ENCODE measurements around the gene HOXA3.

The HOXA3 gene

DNA sequence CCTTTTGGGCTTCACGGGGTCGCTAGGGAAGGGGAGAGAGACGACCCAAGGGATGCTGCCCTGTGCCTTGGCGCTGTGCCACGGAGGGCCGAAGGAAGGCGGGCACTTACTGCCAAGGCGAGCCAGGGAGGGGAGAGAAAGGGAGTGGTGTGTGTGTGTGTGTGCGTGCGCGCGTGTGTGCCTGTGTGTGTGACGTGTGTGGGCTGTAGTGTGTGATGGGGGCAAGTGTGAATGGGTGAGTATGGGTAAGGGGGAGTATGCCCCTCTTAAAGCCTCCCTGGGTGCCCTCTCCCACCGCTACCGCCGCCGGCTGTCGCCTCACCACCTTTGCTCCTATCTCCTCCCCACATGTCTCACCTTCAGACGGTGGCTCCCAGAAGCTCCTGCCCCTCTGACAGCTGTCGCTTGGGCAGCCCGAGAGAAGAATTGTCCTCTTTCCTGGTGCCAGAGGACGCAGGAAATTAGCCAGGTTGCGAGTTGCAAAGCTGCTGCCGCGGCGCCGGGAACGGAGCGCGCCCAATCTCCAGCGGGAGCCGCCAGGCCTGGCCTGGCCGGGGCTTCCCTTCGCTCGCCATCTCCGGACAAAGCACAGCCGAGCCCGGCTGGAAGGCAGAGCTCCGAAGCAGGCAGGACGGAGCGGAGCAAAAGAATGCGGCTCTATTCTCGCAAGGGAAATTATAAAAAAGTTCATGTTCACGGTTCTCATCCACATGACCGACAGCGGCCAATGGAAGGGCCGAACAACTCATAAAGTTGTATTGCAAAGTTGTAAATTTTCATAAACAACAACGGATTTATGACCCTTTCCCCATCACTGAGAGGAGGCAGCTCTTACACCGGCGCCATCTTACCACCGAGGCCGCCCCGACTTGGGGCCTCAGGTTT lies at the start of gene HOXA3:
Gene HOXA3 (minus strand): TSS at position 653 of the 885 bp plus-strand sequence. CDS start 41,943 bp downstream, outside the sequence.
- H3K9me3 ChIP-seq (ENCODE audit: insufficient read depth, low read depth, low read length): peaks cover 13% of the 10 kb centered on the region; the same call in 1 of the 2 replicates
- no peak within 1 kb of the TSS for H3K27ac ChIP-seq (ENCODE audit: low read length)
- no peaks in the 10 kb centered on the region for H3K4me1 ChIP-seq (ENCODE audit: insufficient read depth, low read length)
- H3K9ac ChIP-seq (ENCODE audit: low read depth, low read length): no peak within 1 kb of the TSS
- H3K27me3 ChIP-seq (ENCODE audit: insufficient read depth, low read length): peaks cover 100% of the 10 kb centered on the region
- no peaks in the 10 kb centered on the region for H3K36me3 ChIP-seq (ENCODE audit: insufficient read depth, low read depth, low read length)
- H3K4me3 ChIP-seq (ENCODE audit: low read length): no peak within 1 kb of the TSS

DNA sequence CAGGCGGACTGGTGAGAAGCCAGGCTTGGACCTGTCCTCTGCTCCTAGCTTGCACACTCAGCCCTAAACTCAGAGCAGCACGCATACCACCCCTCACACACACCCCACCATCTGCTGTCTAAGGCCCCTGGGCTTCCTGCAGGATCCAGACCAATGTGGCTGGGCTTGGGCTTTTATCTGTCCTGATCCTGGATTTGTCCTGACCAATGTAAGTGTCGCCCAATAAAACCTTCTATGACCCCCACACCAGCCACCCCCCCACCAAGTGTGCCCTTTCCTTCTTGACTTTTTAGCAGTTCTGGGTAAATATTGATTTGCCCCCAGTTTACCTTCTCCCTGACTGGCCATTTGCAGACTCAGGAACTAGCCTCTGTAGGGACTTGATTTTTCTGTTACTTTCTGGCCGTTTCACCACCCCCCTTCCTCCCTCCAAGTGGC lies 49.2 kb upstream of the HOXA3 start:
- H3K36me3 ChIP-seq (ENCODE audit: insufficient read depth, low read depth, low read length): no peaks in the 10 kb centered on the region
- no peaks in the 10 kb centered on the region for H3K4me1 ChIP-seq (ENCODE audit: insufficient read depth, low read length)
- no peak overlapping the region for H3K4me3 ChIP-seq (ENCODE audit: low read length)
- peaks cover 99% of the 10 kb centered on the region for H3K27me3 ChIP-seq (ENCODE audit: insufficient read depth, low read length)
- H3K9ac ChIP-seq (ENCODE audit: low read depth, low read length): no peak overlapping the region
- H3K9me3 ChIP-seq (ENCODE audit: insufficient read depth, low read depth, low read length): peaks cover 15% of the 10 kb centered on the region; the same call in 1 of the 2 replicates
- H3K27ac ChIP-seq (ENCODE audit: low read length): no peak overlapping the region

GRCh38 chr7:27200761-27201579 lies 48.6 kb upstream of the HOXA3 start:
- Histone ChIP-seq H3K4me1 (ENCODE audit: insufficient read depth, low read length) (no peaks in the 10 kb centered on the region), H3K9ac (ENCODE audit: low read depth, low read length) (no peak overlapping the region), H3K9me3 (ENCODE audit: insufficient read depth, low read depth, low read length) (peaks cover 15% of the 10 kb centered on the region; the same call in 1 of the 2 replicates), H3K4me3 (ENCODE audit: low read length) (no peak overlapping the region), H3K36me3 (ENCODE audit: insufficient read depth, low read depth, low read length) (no peaks in the 10 kb centered on the region), H3K27ac (ENCODE audit: low read length) (no peak overlapping the region), H3K27me3 (ENCODE audit: insufficient read depth, low read length) (peaks cover 99% of the 10 kb centered on the region)

- Histone ChIP-seq H3K9me3 (ENCODE audit: insufficient read depth, low read depth, low read length) (peaks cover 9% of the 10 kb centered on the region; the same call in 1 of the 2 replicates), H3K27ac (ENCODE audit: low read length) (no peak within 1 kb of the TSS), H3K36me3 (ENCODE audit: insufficient read depth, low read depth, low read length) (no peaks in the 10 kb centered on the region), H3K9ac (ENCODE audit: low read depth, low read length) (no peak within 1 kb of the TSS), H3K4me1 (ENCODE audit: insufficient read depth, low read length) (no peaks in the 10 kb centered on the region), H3K27me3 (ENCODE audit: insufficient read depth, low read length) (peaks cover 99% of the 10 kb centered on the region), H3K4me3 (ENCODE audit: low read length) (peak within 1 kb of the TSS; percentile 29; the same call in 1 of the 2 replicates)
Observed at GRCh38 chr7:27199849-27200760, 47.7 kb upstream of the HOXA3 start, which contains the start of gene HOXA13. Gene HOXA13 (minus strand): TSS chr7:27200091. CDS start chr7:27200077, 14 bp downstream.

GRCh38 chr7:27198871-27199801 lies 46.8 kb upstream of the HOXA3 start:
- peaks cover 9% of the 10 kb centered on the region; the same call in 1 of the 2 replicates for H3K9me3 ChIP-seq (ENCODE audit: insufficient read depth, low read depth, low read length)
- H3K27me3 ChIP-seq (ENCODE audit: insufficient read depth, low read length): peaks cover 99% of the 10 kb centered on the region
- H3K36me3 ChIP-seq (ENCODE audit: insufficient read depth, low read depth, low read length): no peaks in the 10 kb centered on the region
- no peak overlapping the region for H3K27ac ChIP-seq (ENCODE audit: low read length)
- no peaks in the 10 kb centered on the region for H3K4me1 ChIP-seq (ENCODE audit: insufficient read depth, low read length)
- H3K9ac ChIP-seq (ENCODE audit: low read depth, low read length): no peak overlapping the region
- no peak overlapping the region for H3K4me3 ChIP-seq (ENCODE audit: low read length)

DNA sequence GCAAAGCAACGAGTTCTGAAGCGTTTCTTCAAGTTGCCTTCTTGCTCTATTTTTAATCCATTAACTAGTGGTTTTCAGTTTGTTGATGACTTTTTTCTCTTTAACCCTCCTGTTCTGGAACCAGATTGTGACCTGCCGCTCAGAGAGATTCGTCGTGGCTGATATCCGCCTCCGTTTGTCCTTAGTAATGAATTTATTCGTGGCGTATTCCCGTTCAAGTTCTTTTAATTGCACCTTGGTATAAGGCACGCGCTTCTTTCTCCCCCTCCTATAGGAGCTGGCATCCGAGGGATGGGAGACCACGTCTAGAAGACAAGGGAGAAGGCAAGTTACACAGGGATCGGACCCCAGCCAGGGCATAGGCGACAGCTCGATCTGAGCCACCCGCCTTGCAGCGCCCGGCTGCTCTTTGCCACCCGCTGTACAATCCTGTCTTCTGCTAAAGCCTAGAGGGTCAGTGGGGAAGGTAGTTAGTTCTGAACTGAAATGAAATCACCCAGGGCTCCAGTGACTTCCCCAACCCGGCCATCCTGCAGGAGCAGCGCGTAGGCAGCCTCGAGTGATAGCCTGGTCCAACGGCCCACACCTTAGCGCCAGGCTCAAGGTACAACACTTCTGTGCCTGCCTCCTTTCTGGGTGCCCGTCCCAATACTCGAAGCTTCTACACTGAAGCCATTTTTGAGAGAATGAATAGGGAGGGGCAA lies 45.9 kb upstream of the HOXA3 start:
- Histone ChIP-seq H3K4me1 (ENCODE audit: insufficient read depth, low read length) (no peaks in the 10 kb centered on the region), H3K27ac (ENCODE audit: low read length) (no peak overlapping the region), H3K36me3 (ENCODE audit: insufficient read depth, low read depth, low read length) (no peaks in the 10 kb centered on the region), H3K27me3 (ENCODE audit: insufficient read depth, low read length) (peaks cover 99% of the 10 kb centered on the region), H3K9me3 (ENCODE audit: insufficient read depth, low read depth, low read length) (peaks cover 9% of the 10 kb centered on the region; the same call in 1 of the 2 replicates), H3K4me3 (ENCODE audit: low read length) (no peak overlapping the region), H3K9ac (ENCODE audit: low read depth, low read length) (no peak overlapping the region)

DNA sequence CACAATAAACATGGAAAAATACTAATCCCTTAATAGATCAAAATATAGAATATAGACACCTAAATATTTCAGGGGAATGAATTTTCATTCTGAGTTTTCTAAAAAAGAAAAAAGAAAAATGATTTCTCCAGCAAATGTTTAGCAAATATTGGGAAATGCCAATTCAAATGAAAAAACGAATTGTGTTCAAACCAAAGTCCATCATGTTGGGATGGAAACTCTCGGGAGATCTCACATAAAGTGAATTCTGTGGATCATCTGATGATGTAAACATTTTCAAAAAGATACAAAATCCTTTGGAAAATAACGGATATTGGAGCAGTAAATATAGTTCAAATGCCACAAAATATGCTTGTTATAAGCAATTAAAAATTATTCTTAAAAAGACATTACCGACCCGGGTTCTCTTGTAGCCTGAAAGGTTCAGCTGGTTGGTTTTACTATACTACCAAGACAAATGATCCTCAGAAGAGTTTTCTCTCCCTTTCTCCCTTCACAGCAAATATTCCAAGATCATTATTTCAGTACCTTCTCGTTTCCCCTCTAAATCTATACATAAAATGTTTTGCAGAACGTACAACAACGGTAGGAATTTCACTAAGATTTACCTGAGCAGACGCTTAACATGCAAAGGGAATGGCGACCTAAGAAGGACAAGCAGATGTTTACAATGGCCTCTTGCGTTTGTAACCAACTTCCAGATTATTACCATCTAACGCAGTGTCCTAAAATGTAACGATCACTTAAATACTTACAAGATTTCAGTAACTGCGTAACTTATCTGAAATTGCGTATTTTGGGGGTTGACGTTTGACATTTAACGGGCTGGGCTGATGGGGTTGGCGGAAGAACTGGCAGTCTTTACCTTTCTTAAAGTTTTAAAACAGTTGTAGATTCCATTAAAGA lies 45.0 kb upstream of the HOXA3 start:
- Histone ChIP-seq H3K4me1 (ENCODE audit: insufficient read depth, low read length) (no peaks in the 10 kb centered on the region), H3K9ac (ENCODE audit: low read depth, low read length) (no peak overlapping the region), H3K4me3 (ENCODE audit: low read length) (no peak overlapping the region), H3K9me3 (ENCODE audit: insufficient read depth, low read depth, low read length) (peaks cover 9% of the 10 kb centered on the region; the same call in 1 of the 2 replicates), H3K27me3 (ENCODE audit: insufficient read depth, low read length) (peaks cover 99% of the 10 kb centered on the region), H3K36me3 (ENCODE audit: insufficient read depth, low read depth, low read length) (no peaks in the 10 kb centered on the region), H3K27ac (ENCODE audit: low read length) (no peak overlapping the region)

GRCh38 chr7:27196287-27196767 lies 43.9 kb upstream of the HOXA3 start:
- Histone ChIP-seq H3K36me3 (ENCODE audit: insufficient read depth, low read depth, low read length) (no peaks in the 10 kb centered on the region), H3K4me3 (ENCODE audit: low read length) (no peak overlapping the region), H3K9me3 (ENCODE audit: insufficient read depth, low read depth, low read length) (peaks cover 6% of the 10 kb centered on the region; the same call in 1 of the 2 replicates), H3K27me3 (ENCODE audit: insufficient read depth, low read length) (peaks cover 99% of the 10 kb centered on the region), H3K9ac (ENCODE audit: low read depth, low read length) (no peak overlapping the region), H3K4me1 (ENCODE audit: insufficient read depth, low read length) (no peaks in the 10 kb centered on the region), H3K27ac (ENCODE audit: low read length) (no peak overlapping the region)

DNA sequence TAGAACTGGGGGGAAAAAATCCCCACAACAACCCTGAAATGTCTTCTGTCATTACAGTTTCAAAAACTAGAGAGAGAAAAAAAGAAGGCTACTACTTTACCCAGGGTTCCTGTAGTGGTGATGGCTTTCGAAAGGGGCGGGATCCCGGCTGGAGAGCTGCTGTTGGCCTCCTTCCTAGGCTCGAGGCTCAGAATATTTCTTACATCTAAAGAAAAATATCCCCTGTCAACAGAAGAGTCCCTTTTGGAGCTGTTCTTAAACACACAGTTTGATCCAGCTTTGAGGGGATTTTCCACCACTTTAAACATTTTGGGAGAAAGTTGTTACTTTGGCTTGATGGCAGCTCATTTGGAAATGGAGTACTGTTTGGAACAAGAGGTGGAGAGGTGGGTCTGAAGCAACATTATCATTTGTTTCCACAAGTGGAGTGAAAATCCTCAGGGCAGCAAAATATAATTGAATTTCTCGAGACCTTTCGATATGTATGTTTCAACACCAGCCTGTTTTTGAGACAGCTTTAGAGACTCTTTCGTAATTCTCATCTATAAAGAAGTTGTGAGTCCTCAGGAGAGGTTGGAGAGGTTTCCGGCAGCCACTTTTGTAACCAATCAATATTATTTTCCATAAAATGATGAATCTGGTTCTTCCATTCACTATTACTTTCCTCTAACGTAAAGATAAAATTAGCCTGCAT lies 42.5 kb upstream of the HOXA3 start:
- Histone ChIP-seq H3K27me3 (ENCODE audit: insufficient read depth, low read length) (peaks cover 99% of the 10 kb centered on the region), H3K9ac (ENCODE audit: low read depth, low read length) (no peak overlapping the region), H3K4me3 (ENCODE audit: low read length) (no peak overlapping the region), H3K27ac (ENCODE audit: low read length) (no peak overlapping the region), H3K9me3 (ENCODE audit: insufficient read depth, low read depth, low read length) (peaks cover 5% of the 10 kb centered on the region; the same call in 1 of the 2 replicates), H3K4me1 (ENCODE audit: insufficient read depth, low read length) (no peaks in the 10 kb centered on the region), H3K36me3 (ENCODE audit: insufficient read depth, low read depth, low read length) (no peaks in the 10 kb centered on the region)
